UCSD-AML1 (cell line): ENCODE results near the gene BIVM.

Experiments
- DNase-seq: peaks from one replicate; lab custom pipeline; 2025; ENCODE audit not compliant: unreplicated experiment; lab: John Stamatoyannopoulos, UW

The BIVM gene

GRCh38 chr13:102878481-102878880 is 79.6 kb downstream of the BIVM start:
- DNase-seq: no peak

GRCh38 chr13:102879793-102880499 is 81.0 kb downstream of the BIVM start:
- DNase-seq: no peak

GRCh38 chr13:102881819-102882686 is 83.1 kb downstream of the BIVM start:
- no peak for DNase-seq
